Measurements from ENCODE around the gene PASK.

PASK gene

DNA sequence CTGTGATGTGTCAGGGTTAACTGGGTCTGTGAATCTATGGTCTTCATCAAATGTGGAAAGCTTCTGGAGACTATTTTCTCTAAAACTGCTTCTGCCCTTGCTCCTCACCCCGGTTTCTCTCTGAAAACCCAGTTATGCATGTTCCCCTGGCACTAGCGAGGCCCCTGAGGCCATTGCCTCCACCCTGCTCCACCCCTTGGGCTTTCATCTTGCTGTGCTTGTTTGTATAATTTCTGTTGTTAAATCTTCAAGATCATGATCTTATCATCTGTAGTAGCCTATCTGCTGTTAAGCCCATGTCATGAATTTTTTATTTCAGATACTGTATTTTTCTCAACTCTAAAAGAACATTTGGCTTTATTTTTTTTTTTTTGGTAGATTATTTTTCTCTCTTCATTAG lies 24.3 kb upstream of the PASK start:
- no peak for TF ChIP-seq EZH2 (IDR thresholded peaks at IDR 0.05)
- H3K4me3 ChIP-seq: peak overlapping the region; percentile 39
- no peak for DNase-seq (ENCODE audit: low read depth, low spot score)
- H3K36me3 ChIP-seq (ENCODE audit: insufficient read depth, low read length): peaks cover 20% of the 10 kb centered on the region
- H3K27ac ChIP-seq: peak overlapping the region; percentile 88
- H3K9me3 ChIP-seq (ENCODE audit: low read depth, low read length): no peaks in the 10 kb centered on the region
- H3K9ac ChIP-seq (ENCODE audit: insufficient read length): peak overlapping the region; percentile 20

DNA sequence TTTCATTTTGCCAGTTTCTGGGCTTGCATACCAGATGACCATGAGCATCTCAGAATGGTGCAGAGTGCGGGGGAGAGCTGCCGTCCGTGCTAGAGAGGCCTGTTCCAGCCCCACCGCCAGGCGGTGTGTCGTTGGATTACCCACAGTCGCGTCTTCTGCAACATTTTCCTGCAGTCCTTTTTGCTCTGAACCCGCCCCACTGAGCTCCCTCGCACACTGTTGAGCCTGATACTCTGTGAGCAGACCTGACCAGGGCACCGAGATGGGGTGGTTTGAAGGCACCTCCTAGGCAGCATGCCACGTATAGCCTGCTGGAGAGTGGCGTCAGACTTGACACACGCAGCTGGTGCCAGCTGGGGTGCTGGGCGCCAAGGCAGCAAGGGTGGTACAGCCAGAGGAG lies 19.1 kb upstream of the PASK start:
- H3K9ac ChIP-seq (ENCODE audit: insufficient read length): no peak overlapping the region
- no peaks in the 10 kb centered on the region for H3K9me3 ChIP-seq (ENCODE audit: low read depth, low read length)
- DNase-seq (ENCODE audit: low read depth, low spot score): no peak
- TF ChIP-seq FOXP2 (optimal IDR thresholded peaks at IDR 0.05; ENCODE audit: control extremely low read depth, extremely low read length, insufficient read depth) (no peak), POLR2AphosphoS5 (IDR thresholded peaks at IDR 0.05; ENCODE audit: borderline replicate concordance, low read depth, low read length) (no peak)
- H3K36me3 ChIP-seq (ENCODE audit: insufficient read depth, low read length): peaks cover 32% of the 10 kb centered on the region
- no peak overlapping the region for H3K4me3 ChIP-seq
- H3K27ac ChIP-seq: no peak overlapping the region

DNA sequence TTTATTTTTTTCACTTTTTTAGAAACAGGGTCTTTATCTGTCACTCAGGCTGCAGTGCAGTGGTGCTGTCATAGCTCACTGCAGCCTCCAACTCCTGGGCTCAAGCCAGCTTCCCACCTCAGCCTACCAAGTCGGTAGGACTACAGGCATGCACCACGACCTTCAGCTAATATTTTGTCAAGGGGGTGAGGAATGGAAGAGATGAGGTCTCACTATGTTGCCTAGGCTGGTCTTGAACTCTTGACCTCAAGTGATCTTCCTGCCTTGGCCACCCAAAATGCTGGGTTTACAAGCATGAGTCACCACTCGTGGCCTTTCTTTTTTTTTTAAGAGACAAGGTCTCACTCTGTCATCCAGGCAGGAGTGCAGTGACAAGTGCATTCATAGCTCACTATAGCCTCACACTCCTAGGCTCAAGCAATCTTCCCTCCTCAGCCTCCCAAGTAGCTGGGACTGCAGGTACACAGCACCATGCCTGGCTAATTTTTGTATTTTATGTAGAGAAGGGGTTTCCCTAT lies 14.4 kb upstream of the PASK start:
- Histone ChIP-seq H3K36me3 (ENCODE audit: insufficient read depth, low read length) (peaks cover 16% of the 10 kb centered on the region; the same call in 1 of the 2 replicates), H3K4me3 (no peak overlapping the region), H3K9me3 (ENCODE audit: low read depth, low read length) (no peaks in the 10 kb centered on the region), H3K27ac (no peak overlapping the region), H3K9ac (ENCODE audit: insufficient read length) (no peak overlapping the region)
- TF ChIP-seq FOXP2 (optimal IDR thresholded peaks at IDR 0.05; ENCODE audit: control extremely low read depth, extremely low read length, insufficient read depth) (no peak), POLR2AphosphoS5 (IDR thresholded peaks at IDR 0.05; ENCODE audit: borderline replicate concordance, low read depth, low read length) (no peak), EZH2 (IDR thresholded peaks at IDR 0.05) (no peak)
- no peak for DNase-seq (ENCODE audit: low read depth, low spot score)

- H3K36me3 ChIP-seq (ENCODE audit: insufficient read depth, low read length): peaks cover 19% of the 10 kb centered on the region; the same call in 1 of the 2 replicates
- DNase-seq (ENCODE audit: low read depth, low spot score): no peak
- TF ChIP-seq FOXP2 (optimal IDR thresholded peaks at IDR 0.05; ENCODE audit: control extremely low read depth, extremely low read length, insufficient read depth) (no peak), POLR2AphosphoS5 (IDR thresholded peaks at IDR 0.05; ENCODE audit: borderline replicate concordance, low read depth, low read length) (no peak), EZH2 (IDR thresholded peaks at IDR 0.05) (no peak)
These were observed 12.5 kb upstream of the PASK start for GRCh38 chr2:241161646-241162281.

DNA sequence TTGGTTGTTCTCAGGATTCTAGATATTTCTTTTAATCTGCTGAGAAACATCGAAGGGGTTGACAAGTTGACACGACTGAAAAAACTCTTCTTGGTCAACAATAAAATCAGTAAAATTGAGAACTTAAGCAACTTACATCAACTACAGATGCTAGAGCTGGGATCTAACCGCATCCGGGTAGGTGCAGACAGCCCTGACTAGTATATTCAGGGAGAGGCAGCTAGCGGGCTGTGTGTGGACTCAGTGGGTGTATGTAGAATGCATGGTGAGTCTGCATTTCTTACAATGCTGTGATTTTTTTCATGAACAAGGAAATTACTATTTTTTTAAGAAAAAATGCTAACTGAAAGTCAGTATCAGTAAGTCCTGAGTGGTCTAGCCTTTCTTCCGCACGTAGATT lies 11.0 kb upstream of the PASK start:
- H3K9me3 ChIP-seq (ENCODE audit: low read depth, low read length): no peaks in the 10 kb centered on the region
- no peak overlapping the region for H3K27ac ChIP-seq
- H3K9ac ChIP-seq (ENCODE audit: insufficient read length): no peak overlapping the region
- H3K36me3 ChIP-seq (ENCODE audit: insufficient read depth, low read length): peaks cover 12% of the 10 kb centered on the region; the same call in 1 of the 2 replicates
- no peak overlapping the region for H3K4me3 ChIP-seq
- DNase-seq (ENCODE audit: low read depth, low spot score): no peak
- TF ChIP-seq FOXP2 (optimal IDR thresholded peaks at IDR 0.05; ENCODE audit: control extremely low read depth, extremely low read length, insufficient read depth): no peak
- TF ChIP-seq EZH2 (IDR thresholded peaks at IDR 0.05): no peak
- no peak for TF ChIP-seq POLR2AphosphoS5 (IDR thresholded peaks at IDR 0.05; ENCODE audit: borderline replicate concordance, low read depth, low read length)

More at GRCh38 chr2:241161646-241162281, 12.5 kb upstream of the PASK start:
- H3K4me3 ChIP-seq: no peak overlapping the region
- H3K27ac ChIP-seq: no peak overlapping the region
- H3K9ac ChIP-seq (ENCODE audit: insufficient read length): no peak overlapping the region
- H3K9me3 ChIP-seq (ENCODE audit: low read depth, low read length): no peaks in the 10 kb centered on the region

GRCh38 chr2:241159116-241159515 lies 9.8 kb upstream of the PASK start:
- H3K36me3 ChIP-seq (ENCODE audit: insufficient read depth, low read length): peaks cover 10% of the 10 kb centered on the region; the same call in 1 of the 2 replicates
- DNase-seq (ENCODE audit: low read depth, low spot score): no peak
- TF ChIP-seq FOXP2 (optimal IDR thresholded peaks at IDR 0.05; ENCODE audit: control extremely low read depth, extremely low read length, insufficient read depth) (no peak), POLR2AphosphoS5 (IDR thresholded peaks at IDR 0.05; ENCODE audit: borderline replicate concordance, low read depth, low read length) (no peak), EZH2 (IDR thresholded peaks at IDR 0.05) (no peak)
- no peak overlapping the region for H3K27ac ChIP-seq
- H3K9me3 ChIP-seq (ENCODE audit: low read depth, low read length): no peaks in the 10 kb centered on the region
- no peak overlapping the region for H3K9ac ChIP-seq (ENCODE audit: insufficient read length)
- H3K4me3 ChIP-seq: no peak overlapping the region

DNA sequence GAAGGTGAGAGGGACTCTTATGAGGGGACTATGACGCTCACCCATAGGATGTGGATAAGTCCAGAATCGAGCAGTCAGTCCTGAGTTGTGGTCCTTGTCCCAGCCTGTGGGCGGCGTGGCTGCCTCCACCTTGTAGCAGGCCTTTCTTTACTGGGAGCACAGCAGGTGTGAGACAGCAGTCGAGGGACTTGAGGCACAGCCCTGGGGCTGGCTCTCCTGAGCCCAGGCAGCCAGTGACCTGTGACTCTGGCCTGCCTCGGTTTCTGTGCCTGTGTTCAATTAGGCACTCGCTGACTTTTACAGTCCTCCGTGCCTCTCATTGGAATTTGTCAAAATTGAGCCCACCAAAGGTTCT lies 9.3 kb upstream of the PASK start:
- Histone ChIP-seq H3K36me3 (ENCODE audit: insufficient read depth, low read length) (peaks cover 10% of the 10 kb centered on the region; the same call in 1 of the 2 replicates), H3K9ac (ENCODE audit: insufficient read length) (no peak overlapping the region), H3K9me3 (ENCODE audit: low read depth, low read length) (no peaks in the 10 kb centered on the region), H3K4me3 (no peak overlapping the region), H3K27ac (no peak overlapping the region)
- no peak for TF ChIP-seq POLR2AphosphoS5 (IDR thresholded peaks at IDR 0.05; ENCODE audit: borderline replicate concordance, low read depth, low read length)
- TF ChIP-seq FOXP2 (optimal IDR thresholded peaks at IDR 0.05; ENCODE audit: control extremely low read depth, extremely low read length, insufficient read depth): no peak
- TF ChIP-seq EZH2 (IDR thresholded peaks at IDR 0.05): no peak
- DNase-seq (ENCODE audit: low read depth, low spot score): no peak

GRCh38 chr2:241157841-241158545 lies 8.7 kb upstream of the PASK start:
- TF ChIP-seq FOXP2 (optimal IDR thresholded peaks at IDR 0.05; ENCODE audit: control extremely low read depth, extremely low read length, insufficient read depth): no peak
- peaks cover 10% of the 10 kb centered on the region; the same call in 1 of the 2 replicates for H3K36me3 ChIP-seq (ENCODE audit: insufficient read depth, low read length)
- H3K9ac ChIP-seq (ENCODE audit: insufficient read length): no peak overlapping the region
- no peaks in the 10 kb centered on the region for H3K9me3 ChIP-seq (ENCODE audit: low read depth, low read length)
- H3K27ac ChIP-seq: no peak overlapping the region
- H3K4me3 ChIP-seq: no peak overlapping the region
- DNase-seq (ENCODE audit: low read depth, low spot score): no peak
